Suppressor macrophage treated with lipopolysaccharide for 4 hours (primary cell): ENCODE measurements around the gene ZFP62.
A peak's percentile ranks its signal among the peaks of the same experiment; 100 is the strongest.
"Not testable (repeated sequence)": the region's sequence is repeated elsewhere in the genome, so short reads cannot be mapped to it uniquely, and the experiment has no call there.

ENCODE experiments used
- DNase-seq: peaks from one replicate; pipeline ENCODE4 v3.0.0-alpha.2; 2020

ZFP62 gene

GRCh38 chr5:180860887-180861822 is at the start of gene ZFP62:
Gene ZFP62, minus strand, starts transcription at chr5:180861276. Its CDS starts 57 bp downstream, at chr5:180861219.
- DNase-seq, result peak; percentile 96

DNA sequence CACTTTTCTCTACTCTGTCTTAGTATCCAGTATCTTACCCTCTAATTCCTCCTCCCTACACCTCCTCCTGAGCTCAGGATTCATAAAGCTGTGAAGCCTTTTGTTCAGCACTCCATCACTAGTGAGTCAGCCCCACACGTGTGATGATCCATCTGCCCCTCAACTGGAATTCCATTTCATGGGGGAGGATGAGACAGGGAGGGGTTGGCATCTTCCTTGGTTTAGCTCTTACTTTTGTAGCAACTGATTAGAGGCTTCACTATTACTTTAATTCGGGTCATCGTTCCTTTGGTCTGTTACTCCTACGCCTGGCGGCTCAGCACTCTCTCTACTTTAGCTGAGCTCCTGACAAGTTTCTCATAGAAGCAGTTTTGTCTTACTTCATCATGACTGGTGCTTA is 49.7 kb upstream of the ZFP62 start:
- DNase-seq, result no peak

GRCh38 chr5:180910182-180910581 is 49.1 kb upstream of the ZFP62 start:
- DNase-seq, result no peak

GRCh38 chr5:180909782-180910181 is 48.7 kb upstream of the ZFP62 start:
- no peak for DNase-seq

DNA sequence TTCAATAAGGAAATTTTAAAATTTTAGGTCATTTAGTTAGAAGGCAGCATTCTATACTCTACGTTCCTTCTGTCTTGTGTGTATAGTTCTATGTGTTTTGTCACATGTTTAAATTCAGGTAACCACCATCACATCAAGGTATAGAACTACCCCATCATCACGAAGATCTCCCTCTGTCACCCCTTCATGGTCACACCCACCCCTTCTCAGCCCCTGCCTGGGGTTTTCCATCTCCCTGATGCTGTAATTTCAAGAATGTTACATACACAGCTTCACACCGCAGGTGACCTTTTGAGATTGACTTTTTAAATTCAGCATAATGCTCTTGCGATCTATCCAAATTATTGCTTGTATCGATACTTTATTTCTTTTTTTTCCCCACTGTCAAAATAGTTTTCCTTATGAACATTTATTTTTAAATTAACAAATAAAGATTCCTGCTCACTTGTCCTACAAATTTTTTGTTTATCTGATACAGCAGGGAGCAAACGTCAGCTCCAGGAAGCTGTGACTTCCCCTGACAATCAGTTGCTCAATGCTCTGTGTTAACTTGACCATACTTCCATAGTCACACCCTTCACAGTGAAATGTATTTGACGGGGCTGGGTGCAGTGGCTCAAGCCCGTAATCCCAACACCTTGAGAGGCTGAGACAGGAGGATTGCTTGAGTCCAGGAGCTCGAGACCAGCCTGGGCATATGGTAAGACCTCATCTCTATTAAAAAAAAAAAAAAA is 48.1 kb upstream of the ZFP62 start:
- DNase-seq, result peak; percentile 15

- DNase-seq, result no peak
These were observed 47.3 kb upstream of the ZFP62 start for GRCh38 chr5:180908400-180908799.

GRCh38 chr5:180901319-180902009 is 40.4 kb upstream of the ZFP62 start:
- no peak for DNase-seq

DNA sequence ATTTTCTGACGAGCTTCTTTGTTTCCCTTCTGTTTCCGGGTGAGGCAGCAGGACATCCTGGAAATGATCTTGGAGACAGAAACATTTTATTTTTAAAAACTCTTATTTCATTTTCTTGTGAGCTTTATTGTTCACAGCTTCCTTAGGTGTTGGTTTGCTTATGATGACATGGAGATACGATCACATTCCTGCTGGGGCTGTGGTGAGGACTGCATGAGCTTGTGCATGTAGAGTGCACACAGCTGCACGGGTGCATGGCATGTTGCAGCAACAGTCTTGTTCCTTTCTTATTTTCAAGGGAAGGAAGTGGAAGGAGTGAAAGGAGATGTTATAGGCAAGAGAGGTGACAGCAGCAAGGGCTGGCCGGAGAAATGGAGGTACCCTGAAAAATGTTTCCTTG is 39.1 kb upstream of the ZFP62 start:
- DNase-seq, result no peak

GRCh38 chr5:180898621-180899246 is 37.7 kb upstream of the ZFP62 start, which contains the start of gene BTNL8:
Gene BTNL8, plus strand, starts transcription at chr5:180899159. Its CDS starts 152 bp downstream, at chr5:180899311.
- no peak for DNase-seq

DNA sequence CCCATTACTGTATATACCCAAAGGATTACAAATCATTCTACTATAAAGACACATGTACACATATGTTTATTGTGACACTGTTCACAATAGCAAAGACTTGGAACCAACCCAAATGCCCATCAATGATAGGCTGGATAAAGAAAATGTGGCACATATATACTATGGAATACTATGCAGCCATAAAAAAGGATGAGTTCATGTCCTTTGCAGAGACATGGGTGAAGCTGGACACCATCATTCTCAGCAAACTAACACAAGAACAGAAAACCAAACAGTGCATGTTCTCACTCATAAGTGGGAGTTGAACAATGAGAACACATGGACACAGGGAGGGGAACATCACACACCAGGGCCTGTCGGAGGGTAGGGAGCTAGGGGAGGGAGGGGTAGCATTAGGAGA is 34.3 kb upstream of the ZFP62 start:
- not testable (repeated sequence) for DNase-seq

DNA sequence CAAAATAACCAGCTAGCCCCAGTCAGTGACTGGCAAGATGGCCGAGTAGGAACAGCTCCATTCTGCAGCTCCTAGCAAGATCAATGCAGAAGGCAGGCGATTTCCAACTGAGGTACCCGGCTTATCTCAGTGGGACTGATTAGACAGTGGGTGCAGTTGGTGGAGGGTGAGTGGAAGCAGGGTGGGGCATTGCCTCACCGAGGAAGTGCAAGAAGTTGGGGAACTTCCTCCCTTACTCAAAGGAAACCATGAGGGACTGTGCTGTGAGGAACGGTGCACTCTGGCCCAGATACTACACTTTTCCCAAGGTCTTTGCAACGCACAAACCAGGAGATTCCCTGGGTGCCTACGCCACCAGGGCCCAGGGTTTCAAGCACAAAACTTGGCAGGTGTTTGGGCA is 28.3 kb upstream of the ZFP62 start:
- peak; percentile 18 for DNase-seq

DNA sequence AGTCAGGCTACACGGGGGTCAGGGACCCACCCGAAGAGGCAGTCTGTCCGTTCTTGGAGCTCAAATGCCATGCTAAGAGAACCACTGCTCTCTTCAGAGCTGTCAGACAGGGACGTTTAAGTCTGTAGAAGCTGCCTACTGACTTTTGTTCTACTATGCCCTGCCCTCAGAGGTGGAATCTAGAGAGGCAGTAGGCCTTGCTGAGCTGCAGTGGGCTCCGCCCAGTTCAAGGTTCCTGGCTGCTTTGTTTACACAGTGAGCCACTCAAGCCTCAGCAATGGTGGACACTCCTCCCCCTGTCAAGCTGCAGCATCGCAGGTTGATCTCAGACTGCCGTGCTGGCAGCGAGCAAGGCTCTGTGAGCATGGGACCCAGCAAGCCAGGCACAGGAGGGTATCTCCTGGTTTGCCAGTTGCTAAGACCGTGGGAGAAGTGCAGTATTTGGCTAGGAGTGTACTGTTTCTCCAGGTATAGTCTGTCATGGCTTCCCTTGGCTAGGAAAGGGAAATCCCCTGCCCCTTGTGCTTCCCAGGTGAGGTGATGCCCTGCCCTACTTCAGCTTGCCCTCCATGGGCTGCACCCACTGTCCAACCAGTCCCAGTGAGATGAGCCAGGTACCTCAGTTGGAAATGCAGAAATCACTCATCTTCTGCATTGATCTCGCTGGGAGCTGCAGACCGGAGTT is 24.9 kb upstream of the ZFP62 start:
- not testable (repeated sequence) for DNase-seq

- no peak for DNase-seq
These were observed 14.9 kb upstream of the ZFP62 start for GRCh38 chr5:180875860-180876426.

DNA sequence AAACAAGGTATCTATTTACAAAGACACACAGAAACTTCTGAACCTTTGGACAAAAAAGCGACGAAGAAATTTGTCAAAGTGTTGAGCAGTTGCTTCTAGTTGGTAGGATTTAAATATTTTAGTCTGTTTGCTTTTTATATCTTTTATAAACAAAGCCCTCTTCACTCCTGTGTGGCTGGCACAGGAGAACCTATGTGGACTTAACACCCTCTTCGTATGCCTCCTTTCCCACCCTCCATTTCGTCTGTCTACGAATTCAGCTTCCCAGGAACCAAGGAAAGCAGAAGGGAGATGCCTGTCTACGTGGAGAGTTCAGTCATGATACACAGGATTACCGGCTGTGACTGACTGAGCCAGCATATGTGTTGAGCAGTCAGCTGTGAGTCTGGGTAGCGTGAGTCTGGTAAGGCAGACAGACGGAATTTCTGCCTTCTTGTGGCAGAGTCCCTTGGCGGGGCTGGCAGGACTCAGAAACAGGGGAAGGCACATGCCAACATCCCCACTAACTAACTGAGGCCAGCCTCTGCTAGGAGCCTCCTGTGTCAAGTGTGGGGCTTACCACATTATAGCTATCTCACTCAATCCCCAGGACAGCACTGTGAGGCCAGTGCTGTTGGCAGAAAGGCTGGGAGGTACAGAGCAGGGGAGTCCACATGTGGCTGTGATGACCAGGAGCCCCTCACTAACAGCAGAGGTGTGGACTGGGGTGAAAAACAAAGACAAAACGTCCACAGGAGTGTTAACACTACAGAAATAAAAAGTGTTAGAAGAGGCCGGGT is 13.9 kb upstream of the ZFP62 start:
- DNase-seq, result no peak

DNA sequence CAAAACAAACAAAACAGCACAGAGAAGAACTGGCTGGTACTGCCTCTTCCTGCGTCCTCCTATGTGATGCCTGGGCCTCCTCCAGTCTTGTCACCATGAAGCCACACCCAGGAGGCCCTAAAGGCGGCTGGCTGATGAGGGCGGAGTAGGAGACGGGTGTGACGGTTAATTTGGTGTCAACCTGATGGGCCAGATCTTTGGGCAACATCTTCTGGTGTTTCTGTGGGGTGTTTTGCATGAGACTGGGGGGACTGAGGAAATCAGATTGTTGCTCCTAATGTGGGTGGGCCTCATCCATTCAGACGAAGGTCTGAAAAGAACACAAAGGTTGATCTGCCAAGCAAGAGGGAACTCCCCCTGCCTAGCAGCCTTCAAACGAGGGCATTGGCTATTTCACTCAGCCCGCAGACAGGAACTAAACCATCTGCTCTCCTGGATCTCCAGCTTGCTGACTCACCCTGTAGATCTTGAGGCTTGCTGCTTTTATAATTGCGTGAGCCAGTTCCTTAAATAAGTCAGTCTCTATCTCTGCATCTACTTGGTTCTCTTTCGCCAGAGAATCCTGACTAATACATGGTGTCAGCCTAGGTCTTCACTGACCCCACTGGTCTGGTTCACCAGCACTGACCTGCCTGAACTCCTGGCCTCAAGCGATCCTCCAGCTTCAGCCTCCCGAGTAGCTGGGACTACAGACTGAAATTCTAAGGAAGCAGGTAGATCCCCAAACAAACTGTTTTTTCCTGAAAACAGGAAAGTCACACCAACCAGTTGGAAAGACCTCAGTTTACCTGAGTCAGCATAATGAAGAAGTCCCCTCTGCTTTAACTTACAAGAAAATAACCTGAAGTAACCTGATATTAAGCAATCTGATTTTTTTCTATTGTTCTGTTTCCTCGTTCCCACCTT is 12.8 kb upstream of the ZFP62 start:
- DNase-seq, result peak; percentile 86

DNA sequence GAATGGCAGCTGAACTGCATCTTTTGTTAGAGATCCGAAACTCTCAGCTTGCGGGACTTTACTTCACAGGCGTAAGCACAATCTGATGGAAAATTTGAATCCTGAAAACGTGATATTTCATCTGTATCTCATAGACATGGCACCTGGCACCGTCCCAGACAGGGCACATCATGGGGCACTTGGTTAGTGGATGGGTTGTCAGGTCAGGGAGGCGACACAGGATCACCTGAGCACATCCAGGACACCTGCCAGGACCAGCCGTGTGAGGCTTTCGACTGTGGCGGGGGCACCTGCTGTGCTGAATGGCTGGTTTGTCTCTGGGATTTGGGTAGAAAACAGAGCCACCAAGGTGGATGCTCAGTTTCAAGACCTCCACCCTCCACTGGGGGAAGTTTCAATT is 11.3 kb upstream of the ZFP62 start:
- no peak for DNase-seq

DNA sequence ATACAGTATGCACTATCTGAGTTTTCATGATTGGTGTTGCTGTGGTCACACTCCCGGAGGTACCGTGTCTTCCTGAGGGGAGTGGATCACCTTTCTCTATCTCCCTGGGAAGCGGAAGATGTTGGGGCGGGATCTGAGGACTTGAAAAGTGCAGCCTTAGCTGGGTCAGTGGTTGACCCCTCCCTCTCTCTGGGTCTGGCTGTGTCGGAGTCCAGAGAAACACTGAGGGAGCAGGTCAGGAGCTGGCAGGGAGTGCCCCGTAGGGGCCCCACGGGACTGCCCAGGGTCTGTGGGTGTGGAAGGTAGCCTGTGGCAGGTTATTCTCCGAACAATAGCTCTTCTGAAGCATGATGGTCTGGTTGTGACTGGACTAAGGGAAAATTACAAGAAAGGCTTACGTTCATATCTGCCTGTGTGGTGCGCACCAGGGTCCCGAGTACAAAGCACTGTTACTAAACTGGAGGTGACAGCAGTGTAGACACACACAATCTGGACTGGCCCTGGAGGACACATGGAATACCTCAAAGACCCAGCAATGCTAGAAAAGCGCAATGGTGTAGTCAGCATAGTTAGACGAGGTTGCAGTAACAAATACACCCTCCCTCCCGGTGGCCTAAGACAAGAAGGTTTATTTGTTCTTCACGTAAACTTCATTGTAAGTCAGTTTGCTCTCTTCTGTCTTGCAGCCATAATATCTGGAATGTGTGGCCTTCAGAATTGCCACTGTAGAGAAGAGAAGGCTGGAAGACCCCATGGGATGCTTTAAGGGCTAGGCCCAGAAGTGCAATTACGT is 9.4 kb upstream of the ZFP62 start:
- DNase-seq, result no peak

DNA sequence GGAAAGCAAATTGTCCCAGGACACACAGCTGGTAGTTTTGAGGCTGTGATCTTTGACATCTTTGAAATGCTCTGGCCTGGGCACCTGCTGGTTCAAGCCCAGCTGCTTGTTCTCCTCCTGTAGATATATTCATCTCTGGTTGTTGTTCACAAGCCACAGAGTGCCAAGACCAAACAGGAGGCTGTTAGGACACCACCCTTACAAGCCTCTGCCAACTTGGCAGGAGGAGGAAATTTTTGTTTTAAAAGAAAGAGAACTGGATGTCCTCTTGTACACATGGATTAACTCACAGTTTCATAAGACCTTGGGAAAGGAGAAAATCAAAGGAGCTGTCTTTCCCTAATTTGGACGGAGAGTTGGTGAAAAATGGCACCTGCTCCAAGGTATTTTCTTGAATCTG is 8.5 kb upstream of the ZFP62 start:
- DNase-seq, result no peak

- DNase-seq, result peak; percentile 86
These were observed 7.9 kb upstream of the ZFP62 start for GRCh38 chr5:180868960-180869359.
